ENCODE data around the gene CEACAM8. TPM values are rescaled to one million over a fixed set of nuclear protein-coding genes. Genes with fewer than 3 reads are reported as not detected.

Gene CEACAM8
- total RNA-seq, 1 experiment from 2014 or later: not detected

DNA sequence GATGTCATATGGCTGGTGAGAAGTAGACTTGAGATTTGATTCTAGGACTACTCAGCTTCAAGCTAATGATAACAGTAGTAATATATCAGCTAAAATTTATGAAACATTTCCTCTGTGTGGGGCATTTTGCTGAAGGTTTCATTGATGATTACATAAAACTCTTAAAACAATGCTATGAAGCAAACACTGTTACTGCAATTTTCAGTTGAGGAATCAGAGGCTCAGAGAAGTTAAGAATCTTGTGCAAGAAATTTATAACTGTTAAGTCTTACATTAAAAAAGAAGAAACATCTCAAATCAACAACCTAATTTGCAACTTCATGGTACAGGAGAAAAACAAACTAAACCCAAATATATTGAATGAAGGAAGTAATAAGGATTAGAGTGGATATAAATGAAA lies 10.3 kb downstream of the CEACAM8 start:
- intact Hi-C loops (cut with micrococcal nuclease; ENCODE audit: unreplicated experiment): no loop called here
- H3K36me3 Mint-ChIP-seq (ENCODE audit: insufficient read depth, unreplicated experiment): no peaks in the 10 kb centered on the region
- peaks cover 90% of the 10 kb centered on the region for H3K27me3 Mint-ChIP-seq (ENCODE audit: unreplicated experiment)
- no peak for TF ChIP-seq CTCF (IDR thresholded peaks at IDR 0.05; ENCODE audit: unreplicated experiment)
- CTCF ChIA-PET: interaction anchor here (0.7 kb wide), 1 partner anchor 593 kb away, joined by 10 read pairs; no protein-coding TSS in a partner anchor
- no peak for DNase-seq
- BruUV-seq (replicated peaks): no TSS peak
- no peaks in the 10 kb centered on the region for H3K4me1 Mint-ChIP-seq (ENCODE audit: low read depth, unreplicated experiment)
- no peak overlapping the region for H3K4me3 Mint-ChIP-seq (ENCODE audit: low read depth, unreplicated experiment)
- H3K9me3 Mint-ChIP-seq (ENCODE audit: low read depth, unreplicated experiment): no peaks in the 10 kb centered on the region
- no peak overlapping the region for H3K27ac Mint-ChIP-seq (ENCODE audit: unreplicated experiment)

GRCh38 chr19:42577016-42577415 lies 17.7 kb downstream of the CEACAM8 start:
- no peak for DNase-seq
- intact Hi-C loops (cut with micrococcal nuclease; ENCODE audit: unreplicated experiment): no loop called here
- H3K4me1 Mint-ChIP-seq (ENCODE audit: low read depth, unreplicated experiment): no peaks in the 10 kb centered on the region
- H3K27ac Mint-ChIP-seq (ENCODE audit: unreplicated experiment): no peak overlapping the region
- H3K4me3 Mint-ChIP-seq (ENCODE audit: low read depth, unreplicated experiment): no peak overlapping the region
- H3K9me3 Mint-ChIP-seq (ENCODE audit: low read depth, unreplicated experiment): no peaks in the 10 kb centered on the region
- TF ChIP-seq CTCF (IDR thresholded peaks at IDR 0.05; ENCODE audit: unreplicated experiment): no peak
- no peaks in the 10 kb centered on the region for H3K36me3 Mint-ChIP-seq (ENCODE audit: insufficient read depth, unreplicated experiment)
- CTCF ChIA-PET: interaction anchor here (1.0 kb wide), 1 partner anchor 137 kb away, joined by 3 read pairs; no protein-coding TSS in a partner anchor
- H3K27me3 Mint-ChIP-seq (ENCODE audit: unreplicated experiment): peaks cover 69% of the 10 kb centered on the region
- no TSS peak for BruUV-seq (replicated peaks)

- H3K36me3 Mint-ChIP-seq (ENCODE audit: insufficient read depth, unreplicated experiment): no peaks in the 10 kb centered on the region
- no peak overlapping the region for H3K4me3 Mint-ChIP-seq (ENCODE audit: low read depth, unreplicated experiment)
- no peak overlapping the region for H3K27ac Mint-ChIP-seq (ENCODE audit: unreplicated experiment)
- DNase-seq: no peak
- BruUV-seq (replicated peaks): no TSS peak
- intact Hi-C loops (cut with micrococcal nuclease; ENCODE audit: unreplicated experiment): no loop called here
- CTCF ChIA-PET: interaction anchor here (1.0 kb wide), 1 partner anchor 136 kb away, joined by 3 read pairs; no protein-coding TSS in a partner anchor
- H3K9me3 Mint-ChIP-seq (ENCODE audit: low read depth, unreplicated experiment): no peaks in the 10 kb centered on the region
- TF ChIP-seq CTCF (IDR thresholded peaks at IDR 0.05; ENCODE audit: unreplicated experiment): no peak
- no peaks in the 10 kb centered on the region for H3K4me1 Mint-ChIP-seq (ENCODE audit: low read depth, unreplicated experiment)
- peaks cover 66% of the 10 kb centered on the region for H3K27me3 Mint-ChIP-seq (ENCODE audit: unreplicated experiment)
These were observed 18.5 kb downstream of the CEACAM8 start for GRCh38 chr19:42576241-42576640.

DNA sequence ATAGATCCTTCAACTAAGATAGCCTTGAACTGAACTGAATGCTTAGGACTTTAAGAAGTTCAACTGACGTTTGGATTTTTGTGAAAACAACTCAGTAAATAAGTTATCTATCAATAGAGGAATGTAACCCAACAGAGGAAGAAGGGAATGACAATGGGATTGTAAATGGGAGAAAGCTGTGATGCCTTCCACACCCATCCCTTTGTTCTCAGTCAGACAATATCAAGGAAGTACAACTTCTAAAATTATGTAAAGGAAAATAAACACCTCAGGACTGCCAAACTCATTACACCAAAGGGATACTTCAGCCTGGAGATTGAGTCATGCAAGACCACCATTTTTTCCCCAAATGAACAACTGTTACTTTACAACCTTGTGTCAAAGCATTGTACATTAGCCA lies 21.1 kb downstream of the CEACAM8 start:
- CTCF ChIA-PET: interaction anchor here (0.5 to 1.6 kb wide), 3 partner anchors 43 to 714 kb away, joined by 3 to 4 read pairs (median 4); no protein-coding TSS in a partner anchor
- H3K9me3 Mint-ChIP-seq (ENCODE audit: low read depth, unreplicated experiment): no peaks in the 10 kb centered on the region
- intact Hi-C loops (cut with micrococcal nuclease; ENCODE audit: unreplicated experiment): no loop called here
- BruUV-seq (replicated peaks): no TSS peak
- H3K4me3 Mint-ChIP-seq (ENCODE audit: low read depth, unreplicated experiment): no peak overlapping the region
- no peak for DNase-seq
- H3K36me3 Mint-ChIP-seq (ENCODE audit: insufficient read depth, unreplicated experiment): no peaks in the 10 kb centered on the region
- peaks cover 7% of the 10 kb centered on the region for H3K4me1 Mint-ChIP-seq (ENCODE audit: low read depth, unreplicated experiment)
- no peak for TF ChIP-seq CTCF (IDR thresholded peaks at IDR 0.05; ENCODE audit: unreplicated experiment)
- H3K27me3 Mint-ChIP-seq (ENCODE audit: unreplicated experiment): peaks cover 68% of the 10 kb centered on the region
- H3K27ac Mint-ChIP-seq (ENCODE audit: unreplicated experiment): no peak overlapping the region
